Measurements from ENCODE around the gene POLR3G. TPM values are rescaled to one million over a fixed set of nuclear protein-coding genes. Genes with fewer than 3 reads are reported as not detected.

The POLR3G gene
- total and polyA plus RNA-seq, 12 donors, result 0.13 to 2.1 (median 0.54) TPM

GRCh38 chr5:90557391-90557790 lies 82.7 kb downstream of the POLR3G start:
- H3K4me3 ChIP-seq, result no peak overlapping the region
- no peak overlapping the region for H3K27ac ChIP-seq
- DNase-seq (no peak), ATAC-seq (no peak)
- H3K9me3 ChIP-seq, result no peaks in the 10 kb centered on the region
- intact Hi-C loops (cut with DNase I), result no loop called here
- no peaks in the 10 kb centered on the region for H3K36me3 ChIP-seq
- H3K27me3 ChIP-seq, result peaks cover 5 to 92% (median 57%) of the 10 kb centered on the region in 7 donors
- WGBS, 2 donors, result 5 to 9% methylated on average over 9 of the region's 9 CpGs
- peaks cover 0 to 17% (median 11%) of the 10 kb centered on the region in 9 donors for H3K4me1 ChIP-seq
- no peak for TF ChIP-seq CTCF (IDR thresholded peaks at IDR 0.05)

DNA sequence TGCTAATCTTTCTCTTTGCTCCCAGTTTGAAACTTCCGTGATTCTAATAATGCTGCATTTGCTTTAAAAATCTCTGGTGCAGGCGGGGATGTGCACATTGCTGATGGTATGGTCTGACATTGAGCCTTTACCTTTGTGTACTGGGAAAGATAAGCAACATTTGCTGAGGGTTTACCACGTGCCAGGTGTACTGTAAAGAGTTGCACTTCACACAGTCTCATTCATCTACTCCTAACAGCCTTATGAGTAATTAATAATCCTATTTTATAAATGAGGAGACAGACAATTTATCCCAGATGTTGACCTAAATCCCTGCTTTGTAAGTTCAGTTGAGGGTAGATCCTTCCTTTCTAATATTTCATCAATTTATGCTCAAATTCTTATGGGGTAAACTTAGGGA lies 83.2 kb downstream of the POLR3G start:
- Histone ChIP-seq H3K27me3 (peaks cover 5 to 91% (median 56%) of the 10 kb centered on the region in 7 donors), H3K27ac (no peak overlapping the region), H3K36me3 (no peaks in the 10 kb centered on the region), H3K4me3 (peak overlapping the region in 6 of 10 donors; percentile 35 to 49 (median 42)), H3K4me1 (peaks cover 0 to 17% (median 11%) of the 10 kb centered on the region in 9 donors), H3K9me3 (no peaks in the 10 kb centered on the region)
- 8 to 12% methylated on average over 3 of the region's 3 CpGs for WGBS, 2 donors
- ATAC-seq (no peak), DNase-seq (no peak)
- intact Hi-C loops (cut with DNase I), result no loop called here
- no peak for TF ChIP-seq CTCF (IDR thresholded peaks at IDR 0.05)

- 1% methylated on average over 60 of the region's 60 CpGs for WGBS, 2 donors
- Histone ChIP-seq H3K36me3 (no peaks in the 10 kb centered on the region), H3K4me3 (peak within 1 kb of the TSS in 9 of 10 donors; percentile 12 to 49 (median 40)), H3K27me3 (peaks cover 5 to 90% (median 56%) of the 10 kb centered on the region in 7 donors), H3K4me1 (peaks cover 0 to 17% (median 11%) of the 10 kb centered on the region in 9 donors), H3K9me3 (no peaks in the 10 kb centered on the region), H3K27ac (no peak within 1 kb of the TSS)
- peak; percentile 16 to 91 (median 82) for ATAC-seq
- DNase-seq, result peak in 1 of 2 donors; percentile 12
- no peak for TF ChIP-seq CTCF (IDR thresholded peaks at IDR 0.05)
- intact Hi-C loops (cut with DNase I), result no loop called here
Observed at GRCh38 chr5:90558344-90559192, 83.9 kb downstream of the POLR3G start, which contains the start of gene ADGRV1. Gene ADGRV1, plus strand, starts transcription at chr5:90558797. Its CDS starts 99 bp downstream, at chr5:90558896.

DNA sequence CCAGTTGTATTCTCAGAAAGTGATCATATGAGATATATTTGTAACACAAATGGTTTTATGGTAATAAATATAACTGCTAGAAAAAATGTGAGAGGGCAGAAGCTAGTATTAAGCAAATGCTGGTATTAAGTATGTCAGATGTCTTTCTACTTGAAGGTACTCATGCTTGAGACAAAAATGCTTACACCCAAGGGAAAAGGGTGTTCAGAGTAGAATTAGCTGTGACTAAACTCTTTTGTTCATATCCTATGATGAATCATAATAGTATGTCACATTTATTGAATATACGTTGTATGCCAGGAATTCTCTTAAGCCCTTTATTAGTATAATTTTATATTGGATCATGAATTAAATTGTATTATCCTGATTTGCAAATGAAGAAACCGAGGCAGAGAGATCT lies 86.1 kb downstream of the POLR3G start:
- no peak for ATAC-seq
- Histone ChIP-seq H3K36me3 (no peaks in the 10 kb centered on the region), H3K9me3 (no peaks in the 10 kb centered on the region), H3K27ac (no peak overlapping the region), H3K27me3 (peaks cover 5 to 68% (median 56%) of the 10 kb centered on the region in 7 donors), H3K4me3 (no peak overlapping the region), H3K4me1 (peaks cover 0 to 17% (median 11%) of the 10 kb centered on the region in 9 donors)
- DNase-seq, result no peak
- no peak for TF ChIP-seq CTCF (IDR thresholded peaks at IDR 0.05)
- 71 to 72% methylated on average over 2 of the region's 2 CpGs for WGBS, 2 donors
- intact Hi-C loops (cut with DNase I), result no loop called here
